ENCODE data around the gene SH2D1B.
"Not testable (repeated sequence)": the region's sequence is repeated elsewhere in the genome, so short reads cannot be mapped to it uniquely, and the experiment has no call there.

The SH2D1B gene, protein sequence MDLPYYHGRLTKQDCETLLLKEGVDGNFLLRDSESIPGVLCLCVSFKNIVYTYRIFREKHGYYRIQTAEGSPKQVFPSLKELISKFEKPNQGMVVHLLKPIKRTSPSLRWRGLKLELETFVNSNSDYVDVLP

GRCh38 chr1:162412002-162412401 lies at the start of gene SH2D1B:
Gene SH2D1B (minus strand): TSS chr1:162412136. CDS start chr1:162412016, 120 bp downstream.
- no peak for ATAC-seq

GRCh38 chr1:162458236-162458635 lies 46.3 kb upstream of the SH2D1B start:
- no peak for ATAC-seq

DNA sequence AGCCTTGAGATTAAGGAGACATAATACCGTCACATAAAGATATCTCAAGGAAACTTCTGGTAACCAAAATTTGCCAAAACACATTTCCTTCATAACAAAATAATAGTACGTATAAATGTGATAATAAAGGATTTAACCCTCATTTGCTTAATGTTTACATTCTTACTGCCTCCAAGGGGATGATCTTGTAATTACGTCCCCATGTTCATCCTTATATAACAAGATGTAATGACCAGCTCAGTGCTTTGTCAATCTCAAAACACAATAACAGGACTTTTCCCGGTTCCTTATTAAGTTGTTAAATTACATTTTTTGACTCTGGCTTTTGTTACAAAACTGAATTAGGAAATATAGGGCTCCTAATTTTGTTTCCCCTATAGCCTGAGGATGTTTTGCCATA lies 44.4 kb upstream of the SH2D1B start:
- ATAC-seq: no peak

GRCh38 chr1:162454361-162454760 lies 42.4 kb upstream of the SH2D1B start:
- ATAC-seq: not testable (repeated sequence)

- no peak for ATAC-seq
Measured at GRCh38 chr1:162446946-162447345, 35.0 kb upstream of the SH2D1B start.

GRCh38 chr1:162444903-162445302 lies 33.0 kb upstream of the SH2D1B start:
- no peak for ATAC-seq

GRCh38 chr1:162432977-162433713 lies 21.2 kb upstream of the SH2D1B start:
- ATAC-seq: not testable (repeated sequence)

DNA sequence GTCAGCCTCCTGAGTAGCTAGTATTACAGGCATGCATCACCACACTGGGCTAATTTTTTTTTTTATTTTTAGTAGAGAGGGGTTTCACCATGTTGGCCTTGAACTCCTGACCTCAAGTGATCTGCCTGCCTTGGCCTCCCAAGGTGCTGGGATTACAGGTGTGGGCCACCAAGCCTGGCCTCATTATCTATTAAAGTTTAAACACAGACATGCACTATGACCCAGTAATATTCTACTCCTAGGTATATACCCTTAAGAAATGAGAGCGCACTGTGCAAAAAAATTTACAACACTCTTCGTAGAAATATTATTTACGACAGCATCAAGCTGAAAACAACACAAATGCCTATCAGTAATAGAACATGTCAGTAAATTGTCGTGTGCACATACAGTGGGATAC lies 18.6 kb upstream of the SH2D1B start:
- ATAC-seq: no peak

DNA sequence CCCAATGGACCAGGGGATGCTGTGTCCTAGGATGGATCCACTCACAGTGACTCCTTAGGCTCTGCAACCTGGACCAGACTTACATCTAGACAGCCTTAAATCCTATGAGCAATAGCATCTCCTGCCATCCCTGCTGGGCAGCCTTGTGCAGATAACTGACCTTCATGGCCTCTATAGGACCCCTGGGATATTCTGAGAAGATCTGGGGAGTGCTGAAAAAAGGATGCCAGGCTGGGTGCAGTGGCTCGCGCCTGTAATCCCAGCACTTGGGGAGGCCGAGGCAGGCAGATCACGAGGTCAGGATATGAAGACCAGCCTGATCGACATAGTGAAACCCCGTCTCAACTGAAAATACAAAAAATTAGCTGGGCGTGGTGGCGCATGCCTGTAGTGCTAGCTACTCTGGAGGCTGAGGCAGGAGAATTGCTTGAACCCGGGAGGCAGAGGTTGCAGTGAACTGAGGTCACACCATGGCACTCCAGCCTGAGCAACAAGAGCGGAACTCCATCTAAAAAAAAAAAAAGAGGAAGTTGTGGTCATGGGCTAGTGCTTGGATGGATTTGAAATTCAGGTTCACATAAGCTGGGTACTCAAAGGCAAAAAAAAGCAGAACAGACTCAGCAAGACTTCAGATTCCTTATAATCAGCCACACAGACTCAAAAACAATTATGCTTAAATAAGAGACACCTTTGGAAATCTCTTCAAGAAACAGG lies 10.9 kb upstream of the SH2D1B start:
- no peak for ATAC-seq

DNA sequence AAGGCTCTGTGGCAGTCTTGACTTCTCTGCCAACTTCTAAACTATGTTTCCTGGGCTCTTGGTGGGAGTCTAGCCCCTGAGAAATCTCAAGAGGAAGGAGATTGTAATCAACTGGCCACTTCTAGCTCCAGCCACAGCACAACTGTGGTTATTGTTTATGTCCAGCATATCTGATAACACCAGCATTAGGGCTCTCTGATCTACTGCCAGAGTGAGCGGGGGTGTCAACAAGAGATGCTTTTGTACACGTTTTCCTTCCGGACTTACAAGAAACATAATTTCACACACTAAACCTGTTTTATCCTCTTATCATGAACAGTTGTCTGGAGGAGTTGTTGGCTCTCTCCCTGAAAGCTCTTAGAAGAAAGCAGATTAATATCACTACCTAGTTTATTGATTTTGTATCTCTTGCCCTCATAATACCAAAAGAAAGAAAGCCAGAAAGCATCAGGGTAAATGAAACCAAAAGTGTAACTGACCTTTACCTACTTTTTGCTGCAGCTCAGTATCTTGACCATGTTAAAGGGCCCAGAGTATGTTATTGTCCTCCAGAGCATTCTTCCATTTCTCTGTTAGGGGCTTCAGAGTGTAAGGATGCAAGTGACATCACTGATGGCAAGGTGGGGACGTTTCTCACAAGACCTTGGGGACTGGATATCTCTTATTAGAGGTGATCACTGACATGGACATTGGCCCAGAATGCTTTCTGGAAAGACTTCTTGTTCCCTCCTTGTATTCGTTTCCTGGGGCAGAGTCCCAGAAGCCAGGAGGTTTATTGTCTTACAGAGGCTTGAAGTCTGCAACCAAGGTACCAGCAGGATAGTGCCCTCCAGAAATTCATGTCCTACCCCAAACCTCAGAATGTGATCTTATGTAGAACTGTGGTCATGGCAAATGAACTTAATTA lies 9.6 kb upstream of the SH2D1B start:
- ATAC-seq: no peak

- no peak for ATAC-seq
Measured at GRCh38 chr1:162420120-162420519, 8.2 kb upstream of the SH2D1B start.

DNA sequence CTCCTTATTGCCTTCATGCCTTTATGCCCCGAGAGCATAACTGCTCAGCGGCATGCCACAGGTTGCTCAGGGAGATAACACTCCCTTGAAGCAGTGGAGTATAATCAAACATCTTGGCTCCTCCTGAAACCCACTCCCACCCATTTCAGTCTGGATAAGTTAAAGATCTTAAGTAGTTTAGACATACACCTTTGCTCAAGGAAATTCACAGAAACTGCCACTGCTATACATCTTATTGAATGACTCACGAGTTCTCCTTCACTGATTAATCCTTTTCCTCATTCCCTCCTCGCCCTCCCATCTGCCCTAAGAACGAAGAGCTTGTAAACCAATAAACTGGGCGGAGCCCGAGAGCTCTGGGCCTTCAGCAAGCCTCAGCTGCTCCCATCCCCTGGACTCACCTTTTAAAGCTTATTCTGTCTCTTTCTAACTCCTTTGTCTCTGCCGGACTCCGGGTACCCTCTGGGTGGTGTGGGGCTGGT lies 7.6 kb upstream of the SH2D1B start:
- not testable (repeated sequence) for ATAC-seq

DNA sequence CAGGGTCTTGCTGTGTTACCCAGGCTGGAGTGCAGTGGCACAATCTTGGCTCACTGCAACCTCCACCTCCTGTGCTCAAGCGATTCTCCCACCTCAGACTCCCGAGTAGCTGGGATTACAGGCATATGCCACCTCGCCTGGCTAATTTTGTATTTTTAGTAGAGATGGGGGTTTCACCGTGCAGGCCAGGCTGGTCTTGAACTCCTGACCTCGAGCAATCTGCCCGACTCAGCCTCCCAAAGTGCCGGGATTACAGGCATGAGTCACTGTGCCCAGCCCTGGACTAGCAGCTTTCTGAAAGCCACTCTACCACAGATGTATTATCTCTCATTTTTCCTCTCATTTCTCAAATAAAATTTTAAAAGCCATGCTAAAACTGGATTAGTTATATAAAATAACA lies 6.6 kb upstream of the SH2D1B start:
- not testable (repeated sequence) for ATAC-seq

- ATAC-seq: no peak
Measured at GRCh38 chr1:162417650-162418049, 5.7 kb upstream of the SH2D1B start.

DNA sequence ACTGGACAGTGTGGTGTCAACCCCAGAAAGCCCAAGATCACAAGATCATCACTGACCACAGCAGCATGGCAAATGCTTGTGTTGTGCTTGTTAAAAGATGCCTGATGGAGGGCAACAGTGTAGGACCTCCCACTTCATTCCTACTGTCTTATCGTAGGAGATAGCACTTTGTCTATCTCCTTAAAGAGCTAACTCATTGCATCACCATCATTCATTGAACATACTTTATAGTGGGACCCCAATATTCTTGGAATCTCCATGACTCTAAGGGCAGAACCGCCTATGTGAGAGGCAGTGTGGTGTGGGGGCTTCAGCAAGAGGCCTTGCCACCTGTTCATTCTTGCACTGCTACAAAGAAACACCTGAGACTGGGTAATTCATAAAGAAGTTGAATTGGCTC lies 5.0 kb upstream of the SH2D1B start:
- ATAC-seq: no peak

GRCh38 chr1:162416215-162416614 lies 4.3 kb upstream of the SH2D1B start:
- ATAC-seq: no peak

- no peak for ATAC-seq
Measured at GRCh38 chr1:162407539-162407938, 4.4 kb downstream of the SH2D1B start.

DNA sequence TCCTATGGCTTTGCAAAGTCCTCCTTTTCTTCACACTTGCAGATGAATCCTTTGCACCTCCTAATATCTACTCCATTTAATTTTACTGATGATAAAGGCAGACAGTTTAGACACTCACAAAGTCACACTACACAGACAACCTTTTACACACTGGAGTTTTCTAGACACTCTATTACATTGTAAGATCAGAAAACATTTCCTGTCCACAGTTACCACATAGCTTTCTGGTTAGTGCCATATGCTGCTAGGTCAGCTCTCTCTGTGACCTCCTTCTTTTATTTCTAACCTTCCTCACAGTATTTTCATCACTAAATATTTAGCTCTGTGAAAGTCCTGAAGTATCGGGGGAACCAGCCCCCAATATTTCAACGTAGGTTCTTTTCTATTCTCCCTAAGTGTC lies 5.1 kb downstream of the SH2D1B start:
- no peak for ATAC-seq

DNA sequence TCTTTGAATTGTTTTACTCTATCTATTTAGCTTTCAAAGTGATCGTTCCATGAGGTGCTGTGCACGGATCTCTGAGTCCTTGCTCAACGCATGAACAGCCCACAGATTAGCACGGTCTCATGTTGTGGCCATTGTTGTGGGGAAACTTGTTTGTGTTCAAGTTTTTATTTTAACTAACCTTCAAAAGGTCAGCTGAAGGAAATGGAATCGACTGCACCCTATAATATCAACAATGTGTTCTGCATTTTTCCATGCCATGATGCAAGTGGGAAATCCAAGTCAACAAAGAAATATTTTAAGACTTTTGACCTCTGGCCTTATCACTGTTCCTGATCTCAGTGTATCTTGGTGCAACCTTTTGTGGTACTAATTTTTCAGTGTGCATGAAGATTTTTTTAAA lies 6.1 kb downstream of the SH2D1B start:
- no peak for ATAC-seq

DNA sequence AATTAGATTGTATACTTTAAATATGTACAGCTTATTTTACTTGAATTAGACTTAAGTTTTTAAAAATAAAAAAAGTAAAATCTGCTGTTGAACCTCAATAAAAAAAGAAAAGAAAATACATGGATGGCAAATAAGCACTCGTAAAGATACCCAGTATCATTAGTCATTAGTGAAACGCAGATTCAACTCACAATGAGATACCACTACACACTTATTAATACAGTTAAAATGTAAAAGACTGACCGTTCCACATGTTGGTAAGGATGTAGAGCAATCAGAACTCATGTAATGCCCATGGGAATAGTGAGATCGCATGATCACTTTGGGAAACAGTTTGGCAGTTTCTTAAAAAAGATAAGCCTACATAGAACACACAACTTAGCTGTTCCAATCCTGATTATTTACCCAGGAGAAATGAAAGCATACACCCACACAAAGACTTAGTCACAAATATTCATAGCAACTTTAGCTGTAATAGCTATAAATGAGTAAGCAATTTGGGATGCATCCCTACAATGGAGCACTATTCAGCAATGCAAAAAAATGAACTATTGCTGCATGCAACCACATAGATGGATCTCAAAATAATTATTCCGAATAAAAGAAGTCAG lies 7.3 kb downstream of the SH2D1B start:
- no peak for ATAC-seq

- no peak for ATAC-seq
Measured at GRCh38 chr1:162400790-162401355, 11.1 kb downstream of the SH2D1B start.

DNA sequence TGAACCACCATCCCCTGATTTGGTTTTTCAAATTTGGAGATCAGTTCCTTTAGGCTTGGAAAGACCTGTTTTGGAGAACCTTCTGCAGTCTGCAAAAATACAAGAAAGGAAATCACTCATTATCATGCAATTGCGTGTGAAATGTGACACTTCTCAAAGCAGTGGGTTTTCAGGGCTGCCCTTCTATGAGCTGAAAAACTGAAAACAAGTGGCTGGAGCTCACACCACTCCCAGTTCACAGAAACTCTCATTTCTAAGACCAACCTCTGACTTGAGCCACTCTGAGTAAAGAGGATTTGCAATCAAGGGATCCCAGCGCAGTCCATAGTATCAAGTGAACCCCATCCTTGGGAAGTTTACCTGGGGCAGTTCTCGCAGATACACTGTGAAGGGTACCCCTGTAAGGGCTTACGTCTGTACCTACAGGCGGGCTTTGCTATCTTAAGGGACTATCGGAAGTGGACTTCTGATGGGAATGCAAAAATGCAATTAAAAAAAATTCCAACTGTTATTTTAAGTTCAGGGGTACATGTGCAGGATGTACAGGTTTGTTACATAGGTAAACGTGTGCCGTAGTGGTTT lies 12.8 kb downstream of the SH2D1B start:
- no peak for ATAC-seq

All from activated CD4-positive, CD25-positive, alpha-beta regulatory T cell treated with anti-CD3 and anti-CD28 coated beads, Interleukin-2, amount 50 U/mL, for 24 hours (primary cell).